Measurements from ENCODE around the gene SARS2. TPM values are rescaled to one million over a fixed set of nuclear protein-coding genes. Genes with fewer than 3 reads are reported as not detected.

Gene SARS2
- total RNA-seq, 2 experiments from 2014 or later, result 33.4 to 37.9 TPM

DNA sequence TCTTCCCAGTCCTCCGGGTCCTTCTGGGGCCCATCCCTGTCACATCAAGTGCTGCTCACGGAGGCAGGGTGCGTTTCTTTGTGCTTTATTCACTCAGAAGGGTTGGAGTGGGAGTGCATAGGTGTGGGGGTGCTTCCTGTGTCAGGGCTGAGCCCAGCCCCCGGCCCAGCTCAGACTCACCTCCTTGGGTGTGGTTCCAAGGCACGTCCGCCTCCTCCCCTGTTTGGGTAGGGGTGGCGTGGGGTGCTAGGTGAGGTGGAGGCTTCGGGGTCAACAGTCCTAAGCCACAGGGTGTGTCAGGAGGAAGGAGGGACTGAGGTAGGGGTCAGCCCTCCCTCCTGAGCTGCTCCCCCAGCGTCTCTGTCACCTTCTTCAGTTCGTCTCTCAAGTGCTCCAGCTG lies 21.7 kb downstream of the SARS2 start:
- Mint-ChIP-seq H3K27me3 (no peaks in the 10 kb centered on the region), H3K4me3 (no peak overlapping the region), H3K27ac (peak overlapping the region; percentile 68), H3K4me1 (peaks cover 21% of the 10 kb centered on the region), H3K9me3 (no peaks in the 10 kb centered on the region), H3K36me3 (ENCODE audit: low read depth) (peaks cover 41% of the 10 kb centered on the region)
- CTCF ChIA-PET, result interaction anchor here (0.6 to 1.1 kb wide), 2 partner anchors 21 to 139 kb away, joined by 3 to 6 read pairs; no protein-coding TSS in a partner anchor
- POLR2A ChIA-PET, result no interaction called here
- DNase-seq, result no peak

DNA sequence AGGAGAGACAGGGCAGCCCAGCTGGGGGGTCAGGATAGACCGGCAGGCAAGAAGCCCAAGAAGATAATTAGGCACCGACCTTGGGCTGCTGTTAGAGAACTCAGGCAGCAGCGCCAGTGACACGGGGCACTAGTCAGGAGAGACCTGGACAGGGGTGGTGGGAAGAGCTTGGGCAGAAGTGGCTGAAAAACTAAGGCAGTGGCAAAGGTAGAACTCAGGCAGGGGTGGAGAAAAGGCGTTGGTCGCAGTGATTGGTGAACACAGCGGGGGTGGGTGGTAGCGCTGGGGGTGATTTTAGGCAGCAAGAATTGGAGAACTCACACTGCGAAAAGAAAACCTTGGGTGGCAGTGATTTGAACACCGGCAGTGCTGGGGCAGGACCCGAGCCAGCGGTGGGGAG lies 22.9 kb downstream of the SARS2 start:
- DNase-seq, result no peak
- peaks cover 21% of the 10 kb centered on the region for H3K4me1 Mint-ChIP-seq
- no peaks in the 10 kb centered on the region for H3K27me3 Mint-ChIP-seq
- peak overlapping the region; percentile 78 for H3K27ac Mint-ChIP-seq
- H3K36me3 Mint-ChIP-seq (ENCODE audit: low read depth), result peaks cover 41% of the 10 kb centered on the region
- no peaks in the 10 kb centered on the region for H3K9me3 Mint-ChIP-seq
- ChIA-PET CTCF (interaction anchor here (2.1 kb wide), 1 partner anchor 23 kb away, joined by 9 read pairs; the partner anchor contains the start of genes MRPS12 and SARS2), POLR2A (no interaction called here)
- no peak overlapping the region for H3K4me3 Mint-ChIP-seq

- Mint-ChIP-seq H3K4me1 (peaks cover 22% of the 10 kb centered on the region), H3K27me3 (no peaks in the 10 kb centered on the region), H3K27ac (no peak overlapping the region), H3K9me3 (no peaks in the 10 kb centered on the region), H3K4me3 (no peak overlapping the region), H3K36me3 (ENCODE audit: low read depth) (peaks cover 42% of the 10 kb centered on the region)
- ChIA-PET POLR2A (no interaction called here), CTCF (interaction anchor here (2.0 to 2.1 kb wide), 2 partner anchors 8 to 23 kb away, joined by 6 to 9 read pairs; partner anchors contain the start of genes MRPS12 and SARS2)
- no peak for DNase-seq
Measured at GRCh38 chr19:38907227-38907626, 23.3 kb downstream of the SARS2 start.

DNA sequence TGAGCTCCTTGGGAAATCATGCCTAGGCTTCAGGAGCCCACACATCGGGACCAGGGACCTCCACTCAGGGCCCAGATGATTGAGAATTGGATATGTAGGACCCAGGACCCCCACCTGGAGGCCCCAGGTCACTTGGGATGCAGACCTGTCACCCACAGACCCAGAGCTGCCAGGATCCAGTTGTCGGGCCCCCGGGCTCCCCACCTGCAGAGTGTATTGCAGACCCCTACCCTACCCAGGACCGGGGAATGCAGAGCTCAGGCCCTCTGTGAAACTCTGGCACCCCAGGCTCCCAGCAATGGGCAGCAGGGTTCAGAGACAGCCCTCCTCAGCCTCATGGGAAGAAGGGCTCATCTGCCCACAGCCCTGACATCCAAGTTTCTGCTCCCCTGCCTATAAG lies 24.9 kb downstream of the SARS2 start:
- ChIA-PET CTCF (interaction anchor here (0.7 to 2.0 kb wide), 7 partner anchors 10 to 680 kb away, joined by 3 to 6 read pairs (median 3); partner anchors contain the start of genes MRPS12 and SARS2), POLR2A (no interaction called here)
- DNase-seq, result no peak
- H3K4me1 Mint-ChIP-seq, result peaks cover 32% of the 10 kb centered on the region
- H3K27me3 Mint-ChIP-seq, result no peaks in the 10 kb centered on the region
- peaks cover 45% of the 10 kb centered on the region for H3K36me3 Mint-ChIP-seq (ENCODE audit: low read depth)
- H3K27ac Mint-ChIP-seq, result no peak overlapping the region
- H3K9me3 Mint-ChIP-seq, result no peaks in the 10 kb centered on the region
- H3K4me3 Mint-ChIP-seq, result no peak overlapping the region

- ChIA-PET POLR2A (no interaction called here), CTCF (interaction anchor here (1.1 to 2.0 kb wide), 4 partner anchors 10 to 26 kb away, joined by 3 to 6 read pairs (median 3); partner anchors contain the start of genes MRPS12 and SARS2)
- Mint-ChIP-seq H3K4me3 (no peak overlapping the region), H3K27me3 (no peaks in the 10 kb centered on the region), H3K27ac (no peak overlapping the region), H3K9me3 (no peaks in the 10 kb centered on the region), H3K4me1 (peaks cover 35% of the 10 kb centered on the region), H3K36me3 (ENCODE audit: low read depth) (peaks cover 43% of the 10 kb centered on the region)
- no peak for DNase-seq
Measured at GRCh38 chr19:38904581-38905539, 25.7 kb downstream of the SARS2 start.

DNA sequence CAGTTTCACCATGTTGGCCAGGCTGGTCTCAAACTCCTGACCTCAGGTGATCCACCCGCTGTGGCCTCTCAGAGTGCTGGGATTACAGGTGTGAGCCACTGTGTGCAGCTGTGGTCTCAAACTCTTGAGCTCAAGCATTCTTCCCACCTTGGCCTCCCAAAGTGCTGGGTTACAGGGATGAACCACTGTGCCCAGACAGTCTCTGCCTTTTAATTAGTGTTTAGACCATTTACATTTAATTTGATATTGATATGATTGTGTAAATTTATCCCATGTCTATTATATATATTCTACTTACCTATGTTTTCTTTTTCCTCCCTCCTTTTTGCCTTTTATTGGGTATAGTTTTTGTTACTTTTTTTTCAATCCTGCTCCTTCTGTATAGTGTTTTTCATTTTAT lies 28.9 kb downstream of the SARS2 start:
- Mint-ChIP-seq H3K9me3 (no peaks in the 10 kb centered on the region), H3K4me1 (peaks cover 41% of the 10 kb centered on the region), H3K4me3 (no peak overlapping the region), H3K36me3 (ENCODE audit: low read depth) (peaks cover 20% of the 10 kb centered on the region), H3K27me3 (no peaks in the 10 kb centered on the region), H3K27ac (peak overlapping the region; percentile 19)
- POLR2A ChIA-PET, result no interaction called here
- DNase-seq, result no peak
- CTCF ChIA-PET, result interaction anchor here (2.3 kb wide), 1 partner anchor 28 kb away, joined by 16 read pairs; the partner anchor contains the start of genes MRPS12 and SARS2

GRCh38 chr19:38900743-38901190 lies 29.8 kb downstream of the SARS2 start:
- peak overlapping the region; percentile 96 for H3K27ac Mint-ChIP-seq
- H3K4me3 Mint-ChIP-seq, result peak overlapping the region; percentile 92
- H3K9me3 Mint-ChIP-seq, result no peaks in the 10 kb centered on the region
- CTCF ChIA-PET, result interaction anchor here (0.6 to 2.3 kb wide), 3 partner anchors 14 to 243 kb away, joined by 3 to 16 read pairs (median 4); partner anchors contain the start of genes MRPS12 and SARS2
- peaks cover 41% of the 10 kb centered on the region for H3K4me1 Mint-ChIP-seq
- H3K27me3 Mint-ChIP-seq, result no peaks in the 10 kb centered on the region
- H3K36me3 Mint-ChIP-seq (ENCODE audit: low read depth), result peaks cover 19% of the 10 kb centered on the region
- POLR2A ChIA-PET, result no interaction called here
- DNase-seq, result no peak

- peaks cover 41% of the 10 kb centered on the region for H3K4me1 Mint-ChIP-seq
- H3K27ac Mint-ChIP-seq, result peak overlapping the region; percentile 96
- CTCF ChIA-PET, result interaction anchor here (0.6 to 2.3 kb wide), 5 partner anchors 13 to 58 kb away, joined by 3 to 16 read pairs (median 3); partner anchors contain the start of genes MRPS12 and SARS2
- POLR2A ChIA-PET, result interaction anchor here (0.5 kb wide), 1 partner anchor 108 kb away, joined by 3 read pairs; no protein-coding TSS in a partner anchor
- no peaks in the 10 kb centered on the region for H3K9me3 Mint-ChIP-seq
- peaks cover 17% of the 10 kb centered on the region for H3K36me3 Mint-ChIP-seq (ENCODE audit: low read depth)
- H3K27me3 Mint-ChIP-seq, result no peaks in the 10 kb centered on the region
- DNase-seq, result no peak
- H3K4me3 Mint-ChIP-seq, result peak overlapping the region; percentile 92
Measured at GRCh38 chr19:38900202-38900629, 30.3 kb downstream of the SARS2 start.

GRCh38 chr19:38899447-38900201 lies 30.9 kb downstream of the SARS2 start, which contains the start of the genes NFKBIB and SIRT2:
Gene NFKBIB (plus strand): TSS chr19:38899969. CDS start chr19:38900033, 64 bp downstream.
Gene SIRT2 (minus strand): TSS chr19:38899618. CDS start chr19:38899521, 97 bp downstream.
- H3K4me1 Mint-ChIP-seq, result peaks cover 41% of the 10 kb centered on the region
- ChIA-PET CTCF (interaction anchor here (0.6 to 2.3 kb wide), 5 partner anchors 12 to 57 kb away, joined by 3 to 16 read pairs (median 3); partner anchors contain the start of genes MRPS12 and SARS2), POLR2A (interaction anchor here (0.5 kb wide), 1 partner anchor 107 kb away, joined by 3 read pairs; no protein-coding TSS in a partner anchor)
- H3K36me3 Mint-ChIP-seq (ENCODE audit: low read depth), result peaks cover 16% of the 10 kb centered on the region
- H3K27me3 Mint-ChIP-seq, result no peaks in the 10 kb centered on the region
- H3K4me3 Mint-ChIP-seq, result peak within 1 kb of the TSS; percentile 92
- H3K9me3 Mint-ChIP-seq, result no peaks in the 10 kb centered on the region
- peak; percentile 100 for DNase-seq
- H3K27ac Mint-ChIP-seq, result peak within 1 kb of the TSS; percentile 96

GRCh38 chr19:38898788-38899446 lies 31.6 kb downstream of the SARS2 start:
- ChIA-PET POLR2A (no interaction called here), CTCF (no interaction called here)
- DNase-seq, result no peak
- Mint-ChIP-seq H3K4me1 (peaks cover 35% of the 10 kb centered on the region), H3K9me3 (no peaks in the 10 kb centered on the region), H3K27ac (peak overlapping the region; percentile 96), H3K36me3 (ENCODE audit: low read depth) (peaks cover 9% of the 10 kb centered on the region), H3K27me3 (no peaks in the 10 kb centered on the region), H3K4me3 (peak overlapping the region; percentile 92)

DNA sequence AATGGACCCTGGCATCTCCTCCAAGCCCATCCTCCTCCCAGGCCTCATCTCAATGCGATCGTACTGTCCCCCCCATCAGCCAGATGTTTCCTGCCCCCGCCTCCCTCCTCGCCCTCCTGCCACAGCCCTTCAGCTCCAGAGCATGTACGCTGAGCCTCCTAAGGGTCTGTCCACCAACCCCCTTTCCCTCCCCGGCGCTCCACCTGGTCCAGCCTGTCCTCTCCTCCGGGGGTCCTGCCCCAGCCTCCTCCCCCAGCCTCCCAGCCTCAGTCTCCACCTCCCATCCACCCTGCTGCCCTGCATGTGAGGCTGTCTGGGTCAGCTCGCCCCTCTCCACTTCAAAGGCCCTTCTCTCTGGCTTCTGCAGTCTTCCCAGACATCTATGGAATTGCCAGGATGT lies 35.6 kb downstream of the SARS2 start:
- H3K9me3 Mint-ChIP-seq, result no peaks in the 10 kb centered on the region
- DNase-seq, result no peak
- peaks cover 2% of the 10 kb centered on the region for H3K36me3 Mint-ChIP-seq (ENCODE audit: low read depth)
- H3K27me3 Mint-ChIP-seq, result no peaks in the 10 kb centered on the region
- H3K4me3 Mint-ChIP-seq, result no peak overlapping the region
- peaks cover 19% of the 10 kb centered on the region for H3K4me1 Mint-ChIP-seq
- H3K27ac Mint-ChIP-seq, result no peak overlapping the region
- POLR2A ChIA-PET, result no interaction called here
- CTCF ChIA-PET, result interaction anchor here (1.5 kb wide), 1 partner anchor 16 kb away, joined by 3 read pairs; no protein-coding TSS in a partner anchor

Data from activated CD4-positive, alpha-beta T cell treated with anti-CD3 and anti-CD28 coated beads, Interleukin-2, amount 10 ng/mL, durations not matched to agents 7 days and 5 days (primary cell).